GM12878 (cell line): ENCODE data around the gene STK4. TPM values are rescaled to one million over a fixed set of nuclear protein-coding genes. Genes with fewer than 3 reads are reported as not detected.

Experiments used
- ATAC-seq: fragments of 200-7000 bp; cut with Tn5 transposase; 3 replicates; pipeline ENCODE4 v1.9.1; 2020; ENCODE audit warnings: mild to moderate bottlenecking, moderate library complexity
- BruUV-seq: library from RNA; stranded (reverse); fragments of 400-500 nt; replicated peaks from 2 replicates; lab custom pipeline; 2021; lab: Mats Ljungman, UMichigan
- CTCF ChIA-PET: fragments of 300-600 bp; sonication (Branson Sonifier 250); formaldehyde crosslinking; extraction: SDS; loops from one replicate; lab custom pipeline; 2021; ENCODE audit warnings: inconsistent platforms; lab: Yijun Ruan, JAX
- POLR2A ChIA-PET: fragments of 350-600 bp; formaldehyde crosslinking; extraction: SDS; loops from one replicate; lab custom pipeline; 2021; ENCODE audit warnings: inconsistent platforms; lab: Charles Lee
- RAD21 ChIA-PET: fragments of 300-600 bp; sonication (Branson Sonifier 250); formaldehyde crosslinking; loops from one replicate; lab custom pipeline; 2023; ENCODE audit warnings: antibody characterized with exemption; ENCODE audit not compliant: unreplicated experiment; lab: Charles Lee
- SMC1A ChIA-PET: fragments of 300-600 bp; sonication (Branson Sonifier 250); formaldehyde crosslinking; loops from one replicate; lab custom pipeline; 2023; ENCODE audit not compliant: unreplicated experiment, uncharacterized antibody; lab: Charles Lee
- DNase-seq: peaks from one replicate; pipeline ENCODE4 v3.0.0-alpha.2; 2011; ENCODE audit warnings: low read depth, low spot score
- FAIRE-seq: peaks from 3 replicates; lab custom pipeline; 2011; peaks lifted over from hg19 to GRCh38; lab: Jason Lieb, UNC
- H2AFZ ChIP-seq: 2 replicates; pipeline ENCODE4 v1.6.0; 2011; ENCODE audit warnings: low read depth, low read length, control low read depth; ENCODE audit not compliant: control insufficient read depth
- H3K27ac ChIP-seq: 2 replicates; pipeline ENCODE4 v1.5.1; 2011; ENCODE audit warnings: control low read depth; ENCODE audit not compliant: control insufficient read depth, insufficient read depth
- H3K27me3 ChIP-seq, 2 experiments: replicated peaks in 1 of 2; 2 replicates each; pipeline versions ENCODE4 v1.6.0 to v1.6.1; 2011; ENCODE audit warnings: low read length in 1 of 2; ENCODE audit not compliant: control insufficient read depth in 2 of 2, insufficient read depth in 2 of 2
- H3K36me3 ChIP-seq, 2 experiments: 2 replicates each; pipeline ENCODE4 v1.5.1; 2011; ENCODE audit warnings: low read length in 1 of 2; ENCODE audit not compliant: control insufficient read depth in 2 of 2, insufficient read depth in 2 of 2
- H3K4me1 ChIP-seq: 2 replicates; pipeline ENCODE4 v1.6.1; 2011; ENCODE audit warnings: mild to moderate bottlenecking, low read length, moderate library complexity, mixed read lengths; ENCODE audit not compliant: control insufficient read depth, insufficient read depth
- H3K4me2 ChIP-seq: 2 replicates; pipeline ENCODE4 v1.6.0; 2011; ENCODE audit warnings: control low read depth; ENCODE audit not compliant: control insufficient read depth, insufficient read depth
- H3K4me3 ChIP-seq: fragments of 200-600 bp; sonication (generic); 2 replicates; pipeline ENCODE4 v1.5.1; 2016
- H3K79me2 ChIP-seq: 2 replicates; pipeline ENCODE4 v1.6.0; 2011; ENCODE audit warnings: low read length; ENCODE audit not compliant: control insufficient read depth, insufficient read depth
- H3K9ac ChIP-seq: 2 replicates; pipeline ENCODE4 v1.8.0; 2011; ENCODE audit warnings: low read length, control low read depth, mixed read lengths; ENCODE audit not compliant: control insufficient read depth, insufficient read depth
- H3K9me3 ChIP-seq: replicated peaks from 3 replicates; pipeline ENCODE4 v1.5.1; 2011; ENCODE audit warnings: mild to moderate bottlenecking, low read length; ENCODE audit not compliant: control insufficient read depth, insufficient read depth
- H4K20me1 ChIP-seq: 2 replicates; pipeline ENCODE4 v1.6.0; 2011; ENCODE audit not compliant: control insufficient read depth, insufficient read depth
- EED ChIP-seq: sonication (generic); IDR thresholded peaks from 2 replicates; pipeline ENCODE4 v1.6.1; 2016; ENCODE audit warnings: antibody characterized with exemption, low read depth
- HDGF ChIP-seq: fragments of 450-650 bp; IDR thresholded peaks from 2 replicates; pipeline ENCODE4 v1.6.1; 2016; ENCODE audit warnings: antibody characterized with exemption
- PAX8 ChIP-seq: fragments of 450-650 bp; IDR thresholded peaks from 2 replicates; pipeline ENCODE4 v1.6.1; 2017; ENCODE audit warnings: mild to moderate bottlenecking, moderate library complexity
- POU2F2 ChIP-seq: IDR thresholded peaks from 3 replicates; pipeline ENCODE4 v1.6.1; 2011; ENCODE audit warnings: low read depth, mild to moderate bottlenecking, low read length, borderline replicate concordance
- RUNX3 ChIP-seq: IDR thresholded peaks from 2 replicates; pipeline ENCODE4 v1.6.1; 2012; ENCODE audit warnings: low read length, inconsistent platforms
- SMC3 ChIP-seq: IDR thresholded peaks from 2 replicates; pipeline ENCODE4 v1.6.1; 2011; ENCODE audit warnings: low read length, improper control_type of control experiment, borderline replicate concordance
- SP1 ChIP-seq: IDR thresholded peaks from one replicate; pipeline ENCODE4 v1.6.1; 2011; ENCODE audit warnings: low read depth, low read length
- SREBF2 ChIP-seq: IDR thresholded peaks from 2 replicates; pipeline ENCODE4 v1.6.1; 2012; ENCODE audit warnings: mild to moderate bottlenecking, low read length
- TCF12 ChIP-seq: IDR thresholded peaks from 2 replicates; pipeline ENCODE4 v1.6.1; 2011; ENCODE audit warnings: low read depth, mild to moderate bottlenecking, low read length
- ZSCAN29 ChIP-seq: fragments of 450-650 bp; IDR thresholded peaks from 2 replicates; pipeline ENCODE4 v1.6.1; 2017; ENCODE audit warnings: mild to moderate bottlenecking, moderate library complexity
- WGBS: methylation state at CpG from one replicate; pipeline ENCODE4 v1.1.6; 2016; ENCODE audit warnings: low lambda C conversion rate; ENCODE audit not compliant: insufficient replicate concordance, insufficient coverage; ENCODE audit errors: missing lambda C conversion rate; 5-methylcytosine and 5-hydroxymethylcytosine counted together
- in situ Hi-C: fragments of 300-500 bp; cut with MboI; formaldehyde crosslinking; loops from 9 replicates; pipeline ENCODE4 v1.14.3; 2018; ENCODE audit warnings: mixed read lengths
- intact Hi-C: fragments of 100-400 bp; cut with micrococcal nuclease; formaldehyde crosslinking; loops from one replicate; pipeline ENCODE4 v1.14.2; 2022; ENCODE audit not compliant: unreplicated experiment
- polyA plus RNA-seq, 11 experiments: library from polyadenylated mRNA; depleted of rRNA in 4 of 11; unstranded in 6 of 11; stranded (reverse) in 5 of 11; fragments of >200 nt; fragmentation: Nextera tagmentation in 4 of 11; fragmentation: Illumina TruSeq in 1 of 11; extraction: Ambion mirVana in 4 of 11; extraction: Trizol in 1 of 11; gene quantifications; 1 replicate in 1 of 11; 2 replicates in 10 of 11; pipeline versions ENCODE4 v1.2.1 to v1.2.3, GENCODE V29; 2011 to 2016; ENCODE audit warnings: inconsistent platforms in 2 of 11, missing spikeins in 2 of 11, low read depth in 1 of 11
- total RNA-seq, 4 experiments: library from RNA; depleted of rRNA in 3 of 4; stranded (reverse); fragments of >200 nt in 3 of 4; fragmentation: Illumina TruSeq in 1 of 4; extraction: Trizol in 1 of 4; gene quantifications; 2 replicates each; pipeline versions ENCODE4 v1.2.1 to v1.2.3, GENCODE V29; 2013 to 2021

Gene STK4
- total and polyA plus RNA-seq, 10 of the 15 experiments (the other 5 are each of a cell fraction or from before 2014, with no cell fraction given) = 24.0 to 135 (median 89.7) TPM

- Histone ChIP-seq H3K9ac (no peak overlapping the region), H2AFZ (no peak overlapping the region), H3K79me2 (no peaks in the 10 kb centered on the region), H3K4me1 (no peaks in the 10 kb centered on the region), H4K20me1 (no peaks in the 10 kb centered on the region), H3K27ac (no peak overlapping the region), H3K9me3 (no peaks in the 10 kb centered on the region), H3K36me3 (no peaks in the 10 kb centered on the region), H3K4me2 (no peak overlapping the region), H3K4me3 (no peak overlapping the region), H3K27me3 (no peaks in the 10 kb centered on the region; a peak in 2 of 4 replicates)
- ChIA-PET POLR2A (no interaction called here), RAD21 (no interaction called here), CTCF (no interaction called here), SMC1A (no interaction called here)
- TF ChIP-seq ZSCAN29 (no peak), SP1 (no peak), SREBF2 (no peak), TCF12 (no peak), SMC3 (no peak), EED (no peak), HDGF (no peak), POU2F2 (no peak), PAX8 (no peak), RUNX3 (no peak)
- ATAC-seq (no peak), FAIRE-seq (no peak), DNase-seq (no peak)
- BruUV-seq = no TSS peak
- 3% methylated on average over 2 of the region's 2 CpGs for WGBS
- intact Hi-C loops = no loop called here
- in situ Hi-C loops = no loop called here
Observed at GRCh38 chr20:45119556-45120266, 153.4 kb downstream of the STK4 start.
